HCT116 (cell line): Measurements from ENCODE around the gene USP7. TPM values are rescaled to one million over a fixed set of nuclear protein-coding genes. Genes with fewer than 3 reads are reported as not detected.

Source experiments
- ATAC-seq: fragments of 200-7000 bp; cut with Tn5 transposase; 2 replicates; pipeline ENCODE4 v1.9.1; 2020; ENCODE audit warnings: mild to moderate bottlenecking, moderate library complexity
- BruUV-seq: library from RNA; stranded (reverse); fragments of 400-500 nt; replicated peaks from 2 replicates; lab custom pipeline; 2021; lab: Mats Ljungman, UMichigan
- CTCF ChIA-PET: fragments of 300-600 bp; sonication (Branson Sonifier 250); formaldehyde crosslinking; loops from one replicate; lab custom pipeline; 2021; ENCODE audit warnings: antibody characterized with exemption; lab: Charles Lee
- POLR2A ChIA-PET: fragments of 300-600, 350-600 bp; sonication (Branson Sonifier 250); formaldehyde crosslinking; loops from one replicate; lab custom pipeline; 2021; ENCODE audit warnings: antibody characterized with exemption; lab: Charles Lee
- RAD21 ChIA-PET, 2 experiments: fragments of 300-600 bp; sonication (Branson Sonifier 250); formaldehyde crosslinking; loops; one replicate each; lab custom pipeline; 2023; ENCODE audit warnings: low total read pairs in 2 of 2; ENCODE audit not compliant: uncharacterized antibody in 2 of 2, unreplicated experiment in 2 of 2, low non-redundant PET in 1 of 2; lab: Charles Lee
- DNase-seq: peaks from one replicate; pipeline ENCODE4 v3.0.0-alpha.2; 2010; ENCODE audit warnings: low read depth, low spot score
- H2AFZ ChIP-seq: fragments of 200-600 bp; shearing (Covaris generic), sonication (generic); 2 replicates; pipeline ENCODE4 v1.6.1; 2017; ENCODE audit warnings: low read depth, mixed run types, mixed read lengths, antibody characterized with exemption, low read length; ENCODE audit not compliant: poor library complexity, severe bottlenecking
- H3K27ac ChIP-seq: 2 replicates; pipeline ENCODE4 v1.5.1; 2012; ENCODE audit warnings: low read depth, low read length
- H3K27me3 ChIP-seq: fragments of 200-600 bp; sonication (generic); 2 replicates; pipeline ENCODE4 v1.6.1; 2016; ENCODE audit warnings: mixed run types, low read length, mixed read lengths; ENCODE audit not compliant: insufficient read depth
- H3K36me3 ChIP-seq, 2 experiments: fragments of 200-500 bp in 1 of 2; fragments of 200-600 bp in 1 of 2; sonication (Bioruptor generic) in 1 of 2; sonication (generic) in 1 of 2; 2 replicates each; pipeline versions ENCODE4 v1.5.1 to v1.6.1; 2014 to 2016; ENCODE audit warnings: low read length in 2 of 2, inconsistent platforms in 1 of 2, mixed read lengths in 1 of 2, mixed run types in 1 of 2; ENCODE audit not compliant: insufficient read depth in 2 of 2, control insufficient read depth in 1 of 2
- H3K4me1 ChIP-seq, 2 experiments: fragments of 200-600 bp in 1 of 2; sonication (generic) in 1 of 2; 2 replicates each; pipeline versions ENCODE4 v1.5.1 to v1.6.1; 2012 to 2017; ENCODE audit warnings: low read length in 2 of 2, inconsistent platforms in 1 of 2, mild to moderate bottlenecking in 1 of 2, mixed read lengths in 1 of 2, mixed run types in 1 of 2, moderate library complexity in 1 of 2; ENCODE audit not compliant: insufficient read depth in 2 of 2, control insufficient read depth in 1 of 2
- H3K4me2 ChIP-seq: fragments of 200-600 bp; sonication (generic); 2 replicates; pipeline ENCODE4 v1.6.1; 2017; ENCODE audit warnings: mixed run types, low read length, mixed read lengths
- H3K4me3 ChIP-seq, 2 experiments: fragments of 200-600 bp in 1 of 2; sonication (generic) in 1 of 2; replicated peaks in 1 of 2; 2 replicates each; pipeline ENCODE4 v1.5.1; 2011 to 2016; ENCODE audit warnings: low read length in 2 of 2, control low read depth in 1 of 2, low read depth in 1 of 2, mild to moderate bottlenecking in 1 of 2, mixed read lengths in 1 of 2, mixed run types in 1 of 2
- H3K79me2 ChIP-seq: fragments of 200-600 bp; sonication (generic); 2 replicates; pipeline ENCODE4 v1.6.1; 2017; ENCODE audit warnings: mild to moderate bottlenecking, mixed run types, low read length, moderate library complexity, mixed read lengths; ENCODE audit not compliant: insufficient read depth
- H3K9ac ChIP-seq: fragments of 200-600 bp; sonication (generic); 2 replicates; pipeline ENCODE4 v1.6.1; 2016; ENCODE audit warnings: low read length, mixed read lengths
- H3K9me2 ChIP-seq: fragments of 200-600 bp; sonication (generic), shearing (Covaris generic); 2 replicates; pipeline ENCODE4 v1.6.1; 2017; ENCODE audit warnings: mixed run types, mild to moderate bottlenecking, moderate library complexity; ENCODE audit not compliant: insufficient read depth
- H3K9me3 ChIP-seq, 2 experiments: fragments of 200-500 bp in 1 of 2; fragments of 200-600 bp in 1 of 2; sonication (Bioruptor generic) in 1 of 2; sonication (generic) in 1 of 2; 2 replicates each; pipeline ENCODE4 v1.6.1; 2014 to 2017; ENCODE audit warnings: low read length in 2 of 2, mixed read lengths in 2 of 2, inconsistent platforms in 1 of 2, low read depth in 1 of 2, mild to moderate bottlenecking in 1 of 2, mixed run types in 1 of 2, moderate library complexity in 1 of 2; ENCODE audit not compliant: control insufficient read depth in 1 of 2, insufficient read depth in 1 of 2
- H4K20me1 ChIP-seq: fragments of 200-600 bp; sonication (generic), shearing (Covaris generic); 2 replicates; pipeline ENCODE4 v1.6.1; 2017; ENCODE audit warnings: mixed run types, mild to moderate bottlenecking, moderate library complexity; ENCODE audit not compliant: insufficient read depth
- ATF3 ChIP-seq: IDR thresholded peaks from 2 replicates; pipeline ENCODE4 v1.6.1; 2012
- CBX3 ChIP-seq: IDR thresholded peaks from 2 replicates; pipeline ENCODE4 v1.6.1; 2012; ENCODE audit warnings: low read depth
- CTCF ChIP-seq, 3 experiments: fragments of 200-600 bp in 1 of 3; sonication (generic) in 1 of 3; IDR thresholded peaks in 2 of 3; conservative IDR thresholded peaks in 1 of 3; 2 replicates each; pipeline ENCODE4 v1.5.1; 2012 to 2017; ENCODE audit warnings: low read depth in 2 of 3, low read length in 2 of 3, antibody characterized with exemption in 1 of 3, borderline replicate concordance in 1 of 3, control low read depth in 1 of 3, mild to moderate bottlenecking in 1 of 3, mixed read lengths in 1 of 3, mixed run types in 1 of 3, moderate library complexity in 1 of 3; ENCODE audit not compliant: insufficient read depth in 1 of 3
- EZH2 ChIP-seq: fragments of 200-600 bp; sonication (generic); IDR thresholded peaks from 2 replicates; pipeline ENCODE4 v1.6.1; 2017; ENCODE audit warnings: antibody characterized with exemption, mixed run types
- POLR2A ChIP-seq: IDR thresholded peaks from 2 replicates; pipeline ENCODE4 v1.7.0; 2011; ENCODE audit warnings: borderline replicate concordance; ENCODE audit not compliant: insufficient read depth, insufficient read length; ENCODE audit errors: extremely low read depth
- RAD21 ChIP-seq: IDR thresholded peaks from 2 replicates; pipeline ENCODE4 v1.6.1; 2012; ENCODE audit warnings: low read depth, mild to moderate bottlenecking
- SIN3A ChIP-seq: IDR thresholded peaks from 2 replicates; pipeline ENCODE4 v1.6.1; 2012; ENCODE audit warnings: low read depth
- SP1 ChIP-seq: IDR thresholded peaks from 2 replicates; pipeline ENCODE4 v1.6.1; 2012; ENCODE audit warnings: low read depth
- SRF ChIP-seq: IDR thresholded peaks from 2 replicates; pipeline ENCODE4 v1.6.1; 2012; ENCODE audit warnings: low read depth
- YY1 ChIP-seq: IDR thresholded peaks from 2 replicates; pipeline ENCODE4 v1.6.1; 2011; ENCODE audit warnings: low read length, low read depth, moderate library complexity, mild to moderate bottlenecking; ENCODE audit not compliant: insufficient replicate concordance; ENCODE audit errors: extremely low read depth
- ZBTB33 ChIP-seq: IDR thresholded peaks from 2 replicates; pipeline ENCODE4 v1.6.1; 2011; ENCODE audit warnings: mild to moderate bottlenecking, low read length, moderate library complexity; ENCODE audit not compliant: insufficient replicate concordance; ENCODE audit errors: extremely low read depth
- ZNF274 ChIP-seq: fragments of 200-500 bp; sonication (Bioruptor generic); IDR thresholded peaks from 2 replicates; pipeline ENCODE4 v1.6.1; 2014; ENCODE audit warnings: mild to moderate bottlenecking, low read depth, low read length, inconsistent platforms
- intact Hi-C: fragments of 100-400 bp; cut with micrococcal nuclease; formaldehyde crosslinking; loops from 2 replicates; pipeline ENCODE4 v1.10.0; 2022
- total RNA-seq: library from RNA; stranded (reverse); gene quantifications from one replicate; pipeline ENCODE4 v1.2.1, GENCODE V29; 2021; ENCODE audit not compliant: unreplicated experiment

Gene USP7
- total RNA-seq, 1 experiment from 2014 or later, result 154 TPM

GRCh38 chr16:9012330-9012729, 48.6 kb upstream of the USP7 start:
- Histone ChIP-seq H3K36me3 (no peaks in the 10 kb centered on the region), H2AFZ (no peak overlapping the region), H3K9me3 (peaks cover 4 to 9% of the 10 kb centered on the region in 2 experiments; a peak in 1 of 4 replicates), H3K4me1 (peaks cover 2 to 9% of the 10 kb centered on the region in 2 experiments; a peak in 3 of 4 replicates), H3K27me3 (no peaks in the 10 kb centered on the region), H4K20me1 (no peaks in the 10 kb centered on the region), H3K9ac (no peak overlapping the region), H3K27ac (no peak overlapping the region), H3K9me2 (no peaks in the 10 kb centered on the region), H3K4me3 (no peak overlapping the region), H3K79me2 (no peaks in the 10 kb centered on the region), H3K4me2 (no peak overlapping the region)
- RAD21 ChIA-PET, result no interaction called here
- intact Hi-C loops, result no loop called here
- ATAC-seq (no peak), DNase-seq (no peak)
- no TSS peak for BruUV-seq
- TF ChIP-seq ATF3 (no peak), CBX3 (no peak), YY1 (no peak), RAD21 (no peak), ZNF274 (no peak), CTCF (IDR thresholded peaks at IDR 0.05 in 2 of 3, conservative IDR thresholded peaks at IDR 0.05 in 1 of 3; ENCODE audit: borderline replicate concordance in 1 of 3, insufficient read depth in 1 of 3, low read depth in 2 of 3, low read length in 2 of 3) (no peak), POLR2A (no peak), EZH2 (no peak), SP1 (no peak), SRF (no peak), ZBTB33 (no peak), SIN3A (no peak)
- CTCF ChIA-PET, result no interaction called here
- POLR2A ChIA-PET, result no interaction called here
